Activated CD4-positive, alpha-beta T cell treated with anti-CD3 and anti-CD28 coated beads, Interleukin-2, Interleukin-6, amounts not matched to agents 100 ng/mL and 50 ng/mL, durations not matched to agents 16 hours and 8 hours (primary cell): ENCODE results near the gene LUZP2.
"Not testable (repeated sequence)": the region's sequence is repeated elsewhere in the genome, so short reads cannot be mapped to it uniquely, and the experiment has no call there.

Experiments
- DNase-seq: peaks from one replicate; pipeline ENCODE4 v3.0.0-alpha.2; 2020

The LUZP2 gene

DNA sequence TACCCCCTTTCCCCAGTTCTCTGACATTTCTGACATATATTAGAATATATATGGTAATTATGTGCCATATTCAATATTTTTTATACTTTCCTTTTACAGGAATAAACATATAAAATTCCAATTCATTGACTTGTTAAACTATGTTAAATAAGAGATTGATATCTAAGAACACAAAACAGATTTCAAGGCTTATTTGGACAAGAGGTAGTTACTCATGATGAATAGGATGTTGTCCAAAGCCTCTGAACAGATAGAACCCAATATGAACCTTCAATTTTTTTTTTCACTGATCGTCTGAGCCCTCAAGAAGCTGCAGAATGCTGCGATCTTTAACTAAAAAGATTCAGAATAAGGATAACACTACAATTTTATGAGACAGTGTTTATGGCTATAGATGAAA lies 340.3 kb downstream of the LUZP2 start:
- DNase-seq: no peak

DNA sequence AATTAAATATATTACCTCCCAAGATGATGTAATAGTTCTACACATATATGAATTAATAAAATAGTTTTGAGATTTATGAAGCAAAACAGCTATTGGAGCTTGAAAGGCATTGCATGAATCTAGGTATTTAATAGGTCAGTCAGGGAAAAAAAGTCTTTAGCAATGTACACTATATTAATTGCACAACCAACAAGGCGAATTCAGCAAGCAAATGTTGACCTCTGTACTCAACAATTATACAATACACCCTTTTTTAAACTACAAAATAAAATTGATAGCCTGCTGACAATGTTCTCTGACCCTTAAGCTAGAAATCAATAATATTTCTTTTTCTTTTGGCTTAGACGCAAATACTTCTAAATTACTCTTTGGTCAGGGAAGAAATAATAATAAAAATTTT lies 345.5 kb downstream of the LUZP2 start:
- no peak for DNase-seq

DNA sequence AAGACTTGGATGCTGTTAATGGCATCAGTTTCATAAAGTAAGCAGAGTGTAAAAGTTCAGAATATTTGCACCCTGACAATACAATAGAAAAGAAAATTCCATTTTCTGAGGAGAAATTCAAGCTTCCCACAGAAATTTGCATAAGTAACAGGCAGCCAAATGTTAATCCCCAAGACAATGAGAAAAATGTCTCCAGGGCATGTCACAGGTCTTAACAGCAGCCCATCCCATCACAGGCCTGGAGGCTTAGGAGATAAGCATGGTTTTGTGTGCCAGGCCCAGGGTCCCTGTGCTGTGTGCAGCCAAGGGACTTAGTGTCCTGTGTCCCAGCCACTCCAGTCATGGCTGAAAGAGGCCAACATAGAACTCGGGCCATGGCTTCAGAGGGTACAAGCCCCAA lies 347.6 kb downstream of the LUZP2 start:
- DNase-seq: no peak

DNA sequence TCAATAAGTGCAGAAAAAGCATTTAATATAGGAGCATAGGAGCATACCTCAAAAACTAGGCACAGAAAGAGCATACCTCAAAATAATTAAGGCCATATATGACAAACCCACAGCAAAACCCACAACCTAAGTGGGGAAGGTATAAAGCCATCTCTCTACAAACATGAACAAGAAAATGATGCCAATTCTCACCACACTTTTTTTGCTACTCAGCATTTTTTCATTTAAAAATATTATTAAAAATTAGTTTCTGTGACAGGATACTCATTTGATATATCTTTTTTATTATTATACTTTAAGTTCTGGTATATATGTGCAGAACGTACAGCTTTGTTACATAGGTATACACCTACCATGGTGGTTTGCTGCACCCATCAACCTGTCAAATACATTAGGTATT lies 352.0 kb downstream of the LUZP2 start:
- DNase-seq: no peak

DNA sequence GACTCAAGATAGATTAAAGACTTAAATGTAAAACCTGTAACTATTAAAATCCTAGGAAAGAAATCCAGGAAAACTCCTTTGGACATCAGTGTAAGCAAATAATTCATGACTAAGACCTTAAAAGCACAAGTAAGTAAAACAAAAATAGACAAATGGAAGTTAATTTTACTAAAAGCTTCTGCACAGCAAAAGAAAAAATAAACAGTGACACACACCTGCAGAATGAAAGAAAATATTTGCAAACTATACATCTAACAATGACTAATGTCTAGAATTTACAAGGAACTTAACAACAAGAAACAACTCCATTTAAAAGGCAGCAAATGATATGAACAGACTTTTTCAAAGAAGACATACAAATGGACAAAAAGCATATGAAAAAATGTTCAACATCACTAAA lies 359.1 kb downstream of the LUZP2 start:
- DNase-seq: no peak

DNA sequence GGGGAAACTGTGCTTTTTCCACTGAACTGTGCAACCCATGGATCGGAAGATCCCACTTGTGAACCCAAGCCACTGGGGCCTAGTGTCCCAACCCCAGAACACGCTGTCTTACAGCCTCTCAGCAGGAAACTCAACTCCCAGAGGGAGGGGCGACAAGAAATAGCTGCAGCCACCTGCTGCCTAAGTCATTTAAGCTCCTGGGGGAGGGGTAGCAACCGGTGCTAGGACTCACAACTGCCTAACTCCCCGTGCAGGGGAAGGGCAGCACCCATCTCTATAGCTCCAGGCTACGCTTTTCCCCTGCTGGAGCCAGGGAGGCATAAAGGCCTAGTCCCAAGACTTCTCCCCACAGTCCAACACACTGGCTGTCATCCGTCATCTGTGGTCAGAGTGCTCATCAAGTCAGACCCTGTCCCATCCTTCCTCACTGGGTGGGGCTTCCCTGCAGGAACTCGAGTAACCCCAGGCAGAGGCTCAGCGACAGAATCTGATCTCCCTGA lies 363.0 kb downstream of the LUZP2 start:
- DNase-seq: no peak

DNA sequence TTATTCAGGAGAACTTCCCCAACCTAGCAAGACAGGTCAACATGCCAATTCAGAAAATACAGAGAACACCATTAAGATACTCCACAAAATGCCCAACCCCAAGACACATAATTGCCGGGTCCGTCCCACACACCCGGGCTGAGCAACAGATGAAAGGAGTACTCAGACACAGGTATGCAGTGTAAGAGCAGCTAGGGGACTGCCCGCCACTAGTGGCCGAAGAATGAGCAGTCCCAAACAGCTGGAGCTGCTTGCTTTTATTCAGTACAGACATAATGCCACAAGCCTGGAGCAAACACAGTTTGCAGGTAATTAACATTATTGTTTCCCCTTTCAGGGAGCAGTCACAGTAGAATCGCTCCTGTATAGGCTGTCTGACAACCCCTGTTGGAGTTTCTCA lies 364.6 kb downstream of the LUZP2 start:
- no peak for DNase-seq

DNA sequence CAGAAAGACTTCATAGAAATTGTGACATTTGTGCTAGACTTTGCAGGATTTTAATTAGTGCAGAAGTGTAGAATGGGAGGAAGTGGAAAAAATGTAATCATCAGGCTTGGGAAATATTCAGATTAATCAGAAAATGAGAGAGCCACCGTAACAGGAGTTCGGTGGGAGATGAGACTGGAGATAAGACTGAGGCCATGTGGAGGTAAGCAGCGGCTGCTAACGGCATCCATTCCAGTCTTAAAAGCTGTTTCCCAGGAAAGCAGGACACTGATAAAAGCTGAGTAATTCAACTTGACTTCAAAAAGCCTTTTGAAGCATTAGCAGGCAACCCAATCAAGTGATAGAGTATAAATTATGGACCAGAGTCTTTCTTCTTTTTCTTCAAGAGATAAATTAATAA lies 369.9 kb downstream of the LUZP2 start:
- no peak for DNase-seq

DNA sequence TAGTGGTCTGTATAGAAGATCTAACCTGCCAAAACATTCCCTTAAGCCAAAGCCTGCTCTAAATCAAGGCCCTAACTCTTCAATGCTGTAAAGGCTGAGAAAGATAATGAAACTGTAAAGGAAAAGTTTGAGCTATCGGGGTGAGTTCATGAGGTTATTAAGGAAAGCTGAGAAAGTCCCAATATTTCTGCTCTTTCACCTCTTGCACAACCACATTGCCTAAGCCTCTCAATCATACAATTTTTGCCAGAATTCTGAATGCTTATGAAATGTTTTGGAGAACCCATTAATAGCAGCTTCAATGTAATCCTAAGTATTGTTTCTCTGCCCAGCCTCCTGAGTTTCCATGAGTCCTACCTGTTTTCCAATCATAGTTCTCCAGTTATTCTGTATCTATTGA lies 373.2 kb downstream of the LUZP2 start:
- DNase-seq: no peak

DNA sequence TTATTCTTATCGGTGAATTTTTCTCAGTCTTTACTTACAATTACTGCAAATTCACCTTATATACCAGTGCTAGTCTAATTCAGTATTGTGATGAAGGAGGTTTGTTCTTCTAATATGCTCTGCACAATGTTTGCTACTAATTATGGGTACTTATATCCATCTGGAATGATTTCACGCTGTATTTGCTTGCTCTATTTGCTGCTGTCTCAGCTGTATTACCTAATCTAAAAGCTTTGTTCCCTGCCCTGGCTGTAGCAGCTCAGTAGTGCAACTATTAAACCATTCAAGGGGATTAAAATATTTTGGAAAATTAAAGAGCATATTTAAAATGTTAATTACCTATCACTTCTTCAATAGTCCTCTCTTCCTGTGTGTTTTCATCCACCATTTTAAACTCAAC lies 375.3 kb downstream of the LUZP2 start:
- DNase-seq: no peak

DNA sequence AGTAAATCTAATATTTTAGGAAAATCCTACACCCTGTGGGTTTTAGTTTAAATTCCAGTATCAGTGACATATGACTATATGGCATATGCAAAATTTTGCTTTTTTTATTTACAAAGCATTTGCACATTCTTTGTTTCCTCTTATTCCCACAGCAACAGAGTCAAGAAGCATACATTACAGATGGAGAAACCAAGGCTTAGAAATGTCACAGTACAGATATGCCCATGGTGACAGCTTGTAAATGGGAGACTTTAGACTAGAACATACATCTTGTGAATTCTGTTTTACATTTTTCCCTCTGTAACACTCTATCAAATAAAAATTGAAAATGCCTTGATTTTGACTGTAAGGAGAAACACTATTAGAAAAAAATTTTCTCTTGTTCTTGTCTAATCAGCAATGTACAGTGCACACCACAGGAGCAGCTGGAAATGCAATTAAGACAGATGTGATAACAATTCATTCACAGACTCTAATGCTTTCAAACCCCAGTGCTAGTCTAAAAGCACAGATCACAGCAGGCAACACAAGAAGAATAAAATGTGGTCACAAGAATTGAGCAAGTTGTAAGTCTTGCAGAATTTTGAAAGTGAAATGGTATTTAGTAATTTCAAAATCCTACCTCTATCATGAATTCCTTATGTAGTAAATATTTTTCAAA lies 375.9 kb downstream of the LUZP2 start:
- no peak for DNase-seq

DNA sequence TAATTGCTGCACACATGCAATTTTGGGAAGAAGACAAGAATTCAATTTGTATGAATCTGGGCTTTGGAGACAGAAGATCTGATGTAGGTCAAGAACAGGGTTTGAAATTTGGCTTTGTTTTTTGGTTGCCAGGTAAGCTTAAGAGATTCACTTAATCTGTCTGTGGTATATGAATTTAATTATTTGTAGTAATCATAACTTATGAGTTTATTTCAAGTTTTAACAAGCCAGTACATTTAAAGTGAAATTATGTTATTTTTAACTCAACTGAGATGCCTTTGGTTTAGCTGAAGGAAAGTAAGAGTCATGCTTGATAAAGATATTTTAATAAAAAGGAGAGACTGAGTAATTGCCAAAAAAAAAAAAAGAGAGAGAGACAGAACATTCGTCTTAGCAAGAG lies 384.1 kb downstream of the LUZP2 start:
- no peak for DNase-seq

DNA sequence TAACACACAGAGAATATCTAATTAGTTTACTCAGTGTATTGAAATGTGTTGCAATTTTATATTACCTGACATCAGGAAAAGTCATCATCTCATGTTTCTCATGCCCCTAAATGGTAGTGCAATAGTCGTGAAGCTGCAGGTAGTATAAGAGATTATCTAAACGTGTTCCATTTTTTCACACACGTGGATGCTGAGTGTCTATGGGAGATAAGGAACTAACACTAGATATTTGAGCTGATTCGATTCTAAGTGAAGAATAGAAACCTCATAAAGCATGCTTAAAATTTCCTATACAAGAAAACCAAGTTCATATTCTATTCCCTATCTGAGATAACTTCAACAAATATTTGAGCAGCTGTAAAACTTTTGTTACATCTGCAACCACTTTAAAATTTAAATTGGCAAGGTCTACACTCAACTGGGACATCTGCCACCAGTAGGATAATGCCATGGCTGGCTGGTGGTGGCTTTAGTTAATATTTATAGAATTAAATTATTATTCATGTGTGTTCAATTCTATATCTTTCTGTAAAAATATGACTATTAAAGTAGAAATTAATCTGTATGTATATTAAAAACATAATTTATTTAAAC lies 388.8 kb downstream of the LUZP2 start:
- DNase-seq: no peak

DNA sequence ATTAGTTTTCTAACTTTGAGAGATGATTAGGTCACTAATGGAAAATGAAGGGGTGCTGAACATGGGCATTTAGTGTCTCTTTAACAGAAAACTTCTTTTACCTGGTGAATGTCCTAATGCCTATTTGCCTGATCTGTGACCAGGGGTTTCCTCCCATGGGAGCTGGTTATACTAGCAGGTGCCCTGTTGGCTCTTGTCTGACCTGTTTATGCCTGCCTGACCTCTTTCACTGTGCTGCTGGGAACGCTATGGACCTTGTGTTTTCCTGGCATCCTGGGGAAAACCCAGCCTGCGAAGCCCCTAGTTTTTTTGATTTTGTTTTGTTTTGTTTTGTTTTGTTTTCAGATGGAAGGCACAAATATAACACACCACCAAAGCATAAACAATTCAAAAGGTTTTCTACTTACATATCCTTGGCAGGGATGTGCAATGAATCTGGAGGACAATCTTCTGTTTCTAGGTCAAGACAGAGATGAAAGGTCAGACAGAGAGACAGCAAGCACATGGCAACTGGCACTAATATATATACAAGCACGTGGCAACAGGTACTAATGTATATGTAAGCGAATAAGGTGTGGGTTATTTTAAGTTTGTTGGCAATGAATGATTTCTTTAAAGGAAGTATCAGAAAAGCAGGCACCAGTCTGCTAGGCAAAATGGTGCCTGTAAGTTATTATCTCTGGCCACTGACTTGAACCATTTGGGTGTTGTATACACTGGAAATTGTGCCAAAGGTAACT lies 390.2 kb downstream of the LUZP2 start:
- DNase-seq: no peak

DNA sequence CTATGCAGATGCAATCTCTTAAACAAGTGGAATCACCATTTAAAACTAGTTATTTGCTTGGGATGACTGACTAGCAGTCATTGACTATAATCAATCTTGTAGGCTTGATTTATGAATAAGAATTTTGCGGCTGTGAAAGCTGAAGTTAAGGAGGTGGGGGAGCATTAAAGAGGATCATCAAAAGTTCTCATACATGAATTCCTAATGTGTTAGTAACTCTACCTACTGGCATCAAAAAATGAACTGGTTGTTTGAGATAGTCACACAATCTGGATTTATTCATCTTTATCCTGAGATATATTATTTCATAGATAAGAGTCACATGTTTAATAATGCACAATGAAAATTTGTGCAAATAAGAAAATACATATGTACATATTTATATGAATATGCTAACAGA lies 393.6 kb downstream of the LUZP2 start:
- no peak for DNase-seq

DNA sequence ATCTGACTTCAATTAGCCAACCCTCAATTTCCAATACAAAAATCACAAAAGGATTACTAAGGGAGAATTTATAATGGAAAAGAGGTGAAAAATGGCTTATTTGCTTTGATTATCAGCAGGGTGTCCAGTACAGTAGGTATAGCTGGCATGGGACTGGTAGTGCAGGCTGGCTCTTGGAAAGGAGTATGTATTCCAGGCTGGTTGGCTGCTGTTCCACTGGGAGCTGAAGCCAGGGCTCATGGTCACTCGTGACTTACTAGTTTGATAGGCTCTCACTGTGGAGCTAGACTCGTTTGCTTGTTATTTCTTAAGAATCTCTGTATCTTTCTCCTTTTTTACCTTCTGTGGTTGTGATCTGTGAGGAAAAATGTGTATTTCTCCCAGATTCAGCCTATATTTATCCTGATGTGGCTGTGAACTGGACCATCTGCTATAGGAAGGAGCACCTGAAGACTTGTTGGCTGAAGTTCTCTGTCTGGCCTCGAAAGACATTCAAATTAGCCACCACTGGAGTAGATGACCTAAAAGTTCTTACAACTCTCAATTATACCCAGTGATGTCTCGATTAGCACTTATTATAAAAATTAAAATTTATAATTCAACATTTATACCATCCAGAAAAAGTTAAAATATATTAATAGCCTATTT lies 395.1 kb downstream of the LUZP2 start:
- not testable (repeated sequence) for DNase-seq

DNA sequence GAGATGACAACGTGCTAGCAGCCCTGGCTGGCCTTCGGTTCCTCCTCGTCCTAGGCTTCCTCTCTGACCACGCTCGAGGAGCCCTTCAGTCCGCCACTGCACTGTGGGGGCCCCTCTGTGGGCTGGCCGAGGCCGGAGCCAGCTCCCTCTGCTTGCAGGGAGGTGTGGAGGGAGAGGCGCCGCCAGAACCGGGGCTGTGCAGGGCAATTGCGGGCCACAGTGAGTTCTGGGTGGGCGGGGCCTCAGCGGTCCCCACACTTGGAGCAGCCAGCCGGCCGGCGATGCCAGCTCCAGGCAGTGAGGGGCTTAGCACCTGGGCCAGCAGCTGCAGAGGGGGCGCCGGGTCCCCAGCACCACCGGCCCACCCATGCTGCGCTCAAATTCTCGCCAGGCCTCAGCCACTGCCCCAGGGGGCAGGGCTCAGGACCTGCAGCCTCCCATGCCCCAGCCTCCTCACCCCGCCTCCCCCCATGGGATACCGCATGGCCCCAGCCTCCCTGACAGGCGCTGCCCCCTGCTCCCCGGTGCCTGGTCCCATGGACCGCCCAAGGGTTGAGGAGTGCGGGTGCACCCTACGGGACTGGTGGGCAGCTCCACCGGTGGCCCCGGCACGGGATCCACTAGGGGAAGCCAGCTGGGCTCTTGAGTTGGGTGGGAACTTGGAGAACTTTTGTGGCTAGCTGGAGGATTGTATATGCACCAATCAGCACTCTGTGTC lies 399.4 kb downstream of the LUZP2 start:
- no peak for DNase-seq

DNA sequence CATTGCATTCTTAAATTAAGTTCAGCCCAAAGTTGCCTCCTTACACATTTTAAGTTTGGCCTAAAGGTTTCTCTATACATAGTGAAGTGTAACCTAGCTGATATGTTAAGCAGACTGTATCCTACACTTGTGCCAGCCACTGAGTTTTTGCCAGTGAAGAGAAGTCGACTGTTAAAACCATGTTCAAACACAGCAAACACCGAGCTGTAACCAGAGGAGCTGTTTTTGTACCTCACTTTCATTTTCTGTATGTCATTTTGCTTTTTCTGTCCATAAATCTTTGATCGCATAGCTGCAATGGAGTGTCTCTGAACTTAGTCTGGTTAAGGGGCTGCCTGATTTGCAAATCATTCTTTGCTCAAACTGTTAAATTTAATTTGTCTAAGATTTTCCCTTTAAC lies 403.7 kb downstream of the LUZP2 start:
- DNase-seq: no peak

DNA sequence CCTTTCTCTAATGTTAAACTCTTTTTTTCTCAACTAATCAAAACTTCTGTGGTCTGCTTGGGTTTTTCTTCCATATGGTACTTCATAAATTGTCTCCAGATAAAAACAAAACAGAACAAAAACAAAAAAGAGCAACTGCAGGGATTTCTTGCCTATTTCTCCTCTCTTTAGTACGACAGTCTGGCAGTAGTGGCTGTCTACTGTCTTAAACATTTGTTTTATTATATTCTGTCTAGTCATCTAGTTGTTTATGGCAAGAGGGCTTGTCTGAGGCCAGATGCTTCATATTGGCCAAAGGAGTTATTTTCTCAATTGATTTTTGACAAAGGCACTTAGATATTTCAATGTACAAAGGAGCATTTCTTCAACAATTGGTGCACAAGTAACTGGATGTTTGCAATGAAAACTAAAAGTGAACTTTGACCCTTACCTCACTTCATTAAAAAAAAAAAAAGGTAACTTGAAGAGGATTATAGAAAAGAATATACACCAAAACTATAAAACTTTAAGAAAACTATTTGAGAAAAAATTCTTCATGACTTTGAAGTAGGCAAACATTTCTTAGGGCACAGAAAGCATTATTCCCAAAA lies 404.2 kb downstream of the LUZP2 start:
- no peak for DNase-seq

DNA sequence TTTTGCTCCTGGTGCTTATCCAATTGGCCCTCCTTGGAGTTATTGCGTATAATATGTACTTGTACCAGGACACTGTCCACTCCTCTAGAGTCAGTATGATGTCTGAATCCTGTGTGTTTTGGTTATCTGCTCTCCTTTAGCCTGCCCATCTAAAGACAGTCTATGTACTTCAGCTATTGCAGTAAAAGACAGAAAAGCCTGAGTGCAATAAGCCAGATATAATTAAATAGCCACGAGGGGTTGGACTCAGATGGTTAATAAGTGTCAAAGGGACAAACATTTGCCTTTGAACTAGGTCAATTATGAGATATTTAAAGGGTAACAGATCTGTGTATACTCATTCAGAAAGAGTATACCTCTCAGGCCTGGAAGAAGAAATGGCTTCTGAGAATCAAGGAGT lies 406.7 kb downstream of the LUZP2 start:
- DNase-seq: no peak

DNA sequence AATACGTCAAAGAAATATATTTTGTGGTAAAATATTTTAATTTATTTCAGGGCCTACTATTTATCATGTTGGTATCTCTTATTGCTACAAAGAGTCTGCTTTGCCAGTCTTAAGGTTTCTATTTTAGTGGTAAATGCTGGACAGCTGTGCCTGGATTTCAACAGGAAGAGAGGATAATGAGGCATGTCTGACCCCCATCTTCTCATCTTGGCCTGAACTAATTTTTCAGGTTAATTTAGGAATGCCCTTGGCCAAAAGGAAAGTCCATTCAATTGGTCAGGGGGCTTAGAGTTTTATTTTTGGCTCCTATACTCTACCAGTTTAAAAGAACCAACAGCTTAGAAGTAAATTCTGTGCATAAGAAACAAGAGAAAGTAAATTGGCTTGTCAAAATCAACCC lies 428.2 kb downstream of the LUZP2 start:
- no peak for DNase-seq

DNA sequence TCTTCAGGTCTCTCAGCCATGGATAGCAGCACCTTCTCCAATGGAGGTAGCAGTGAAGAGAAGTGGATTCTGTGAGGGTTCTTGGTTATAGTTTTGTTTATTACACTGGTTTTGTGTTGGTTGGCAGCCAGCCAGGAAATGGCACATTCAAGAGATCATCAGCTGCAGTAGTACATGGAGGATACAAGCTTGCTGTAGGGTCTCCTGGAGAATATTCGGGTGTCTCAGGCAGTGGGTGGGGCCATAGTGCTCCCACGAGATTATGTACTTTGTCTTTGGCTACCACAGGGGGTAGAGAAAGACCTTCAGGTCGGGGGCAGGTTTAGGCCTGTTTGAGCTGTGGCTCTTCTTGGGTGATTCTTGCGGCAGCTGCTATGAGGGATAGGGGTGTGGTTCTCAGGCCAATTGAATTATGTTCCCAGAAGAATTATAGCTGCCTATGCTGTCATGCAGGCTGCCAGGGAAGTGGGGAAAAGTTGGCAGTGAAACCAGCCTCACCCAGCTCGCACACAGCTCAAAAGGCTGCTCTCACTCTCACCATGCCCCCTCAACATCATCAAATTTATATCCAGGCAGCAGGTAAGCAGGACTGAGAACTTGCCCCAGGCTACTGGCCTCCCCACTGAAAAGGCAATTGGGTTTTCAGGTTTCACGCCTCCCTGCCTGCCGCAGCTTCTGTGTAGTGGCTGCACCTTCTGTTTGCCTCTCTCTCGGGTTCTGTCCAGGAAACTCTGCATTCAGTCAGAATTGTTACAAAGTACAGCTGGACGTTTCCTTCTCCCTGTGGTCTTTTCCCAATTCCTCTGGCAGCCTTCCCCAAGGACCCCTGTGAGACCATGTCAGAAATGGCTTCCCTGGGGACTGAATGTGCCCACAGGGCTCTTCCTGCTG lies 435.5 kb downstream of the LUZP2 start:
- no peak for DNase-seq
